Skeletal muscle satellite cell (primary cell): ENCODE measurements around the gene MUC6.

Source experiments
- H3K27me3 ChIP-seq: 2 replicates; pipeline ENCODE4 v1.7.0; 2013; ENCODE audit warnings: low read length; ENCODE audit not compliant: control insufficient read depth, insufficient read depth
- H3K36me3 ChIP-seq: 2 replicates; pipeline ENCODE4 v1.7.0; 2013; ENCODE audit warnings: mild to moderate bottlenecking, control low read depth, low read length; ENCODE audit not compliant: insufficient read depth
- H3K4me1 ChIP-seq: 2 replicates; pipeline ENCODE4 v1.7.0; 2013; ENCODE audit warnings: low read length; ENCODE audit not compliant: control insufficient read depth, insufficient read depth
- H3K4me2 ChIP-seq: 2 replicates; pipeline ENCODE4 v1.7.0; 2013; ENCODE audit warnings: mild to moderate bottlenecking, low read length
- H3K4me3 ChIP-seq: 2 replicates; pipeline ENCODE4 v1.7.0; 2013; ENCODE audit warnings: low read length
- H3K9ac ChIP-seq: 2 replicates; pipeline ENCODE4 v1.7.0; 2013; ENCODE audit warnings: mild to moderate bottlenecking, low read depth, low read length, moderate library complexity
- H3K9me3 ChIP-seq: replicated peaks from 2 replicates; pipeline ENCODE4 v1.7.0; 2013; ENCODE audit warnings: mild to moderate bottlenecking, control low read depth, low read length

Gene MUC6

DNA sequence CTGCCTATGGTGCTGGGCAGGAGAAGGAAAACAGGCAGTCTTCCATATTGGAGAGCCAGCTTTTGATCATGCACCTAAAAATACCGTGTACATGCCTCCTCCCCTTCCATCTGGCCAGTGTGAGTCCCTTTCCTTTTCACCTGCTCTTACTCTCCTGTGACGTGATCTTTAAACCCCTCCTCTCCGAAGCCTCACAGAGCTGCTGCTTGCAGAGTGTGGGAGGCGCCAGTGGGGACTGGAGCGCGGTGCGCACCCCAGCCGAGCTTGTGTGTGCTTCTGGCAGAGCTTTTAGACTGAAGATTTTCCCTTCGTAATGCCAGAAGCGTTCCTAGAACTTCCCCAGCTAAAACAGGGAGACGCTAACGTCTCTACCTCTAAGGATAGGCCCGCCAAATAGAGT is 29.8 kb downstream of the MUC6 start:
- H3K27me3 ChIP-seq: no peaks in the 10 kb centered on the region
- H3K4me1 ChIP-seq: no peaks in the 10 kb centered on the region
- no peak overlapping the region for H3K4me2 ChIP-seq
- peaks cover 79% of the 10 kb centered on the region for H3K36me3 ChIP-seq
- H3K9me3 ChIP-seq: no peaks in the 10 kb centered on the region
- no peak overlapping the region for H3K4me3 ChIP-seq
- H3K9ac ChIP-seq: no peak overlapping the region

DNA sequence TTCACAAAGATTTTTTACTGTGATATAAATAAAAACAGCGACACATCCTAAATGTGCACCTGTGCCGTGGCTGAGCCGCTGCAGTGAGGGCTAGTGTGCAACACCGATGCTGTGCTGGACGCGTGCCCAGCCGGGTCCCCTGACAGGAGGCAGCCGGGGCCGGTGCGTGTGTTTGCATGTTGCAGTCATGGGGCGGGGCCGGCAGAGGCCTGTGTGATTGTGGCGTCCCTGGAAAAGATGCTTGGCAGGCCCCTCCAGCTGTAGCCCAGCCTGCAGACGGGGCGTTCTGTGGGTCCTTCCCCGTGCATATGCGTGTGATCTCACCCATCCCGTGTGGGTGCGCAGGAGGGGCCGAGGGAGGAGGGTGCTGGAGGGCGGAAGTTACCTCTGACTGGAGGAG is 30.6 kb downstream of the MUC6 start:
- Histone ChIP-seq H3K36me3 (peaks cover 80% of the 10 kb centered on the region), H3K4me2 (no peak overlapping the region), H3K4me1 (no peaks in the 10 kb centered on the region), H3K9ac (no peak overlapping the region), H3K27me3 (no peaks in the 10 kb centered on the region), H3K9me3 (no peaks in the 10 kb centered on the region), H3K4me3 (no peak overlapping the region)

DNA sequence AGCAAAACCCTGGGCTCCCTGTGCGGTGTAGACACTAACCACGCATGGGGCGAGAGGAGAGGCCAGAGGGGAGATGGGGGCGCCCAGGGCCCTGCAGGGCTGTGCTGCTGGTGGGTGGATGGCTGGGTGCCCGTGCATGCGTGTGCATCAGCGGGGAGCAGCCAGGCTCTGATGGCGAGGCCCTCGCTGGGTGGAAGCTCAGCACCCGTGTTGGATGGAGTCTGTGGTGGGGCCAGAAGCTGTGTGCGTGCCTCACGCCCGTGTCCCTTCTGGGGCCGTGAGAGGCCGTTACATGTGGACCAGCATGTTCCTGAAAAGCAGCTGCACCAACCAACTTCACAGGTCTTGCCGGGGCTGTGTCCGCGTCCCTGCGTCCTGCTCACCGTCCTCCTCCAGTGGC is 33.4 kb downstream of the MUC6 start:
- Histone ChIP-seq H3K4me1 (no peaks in the 10 kb centered on the region), H3K4me2 (no peak overlapping the region), H3K27me3 (no peaks in the 10 kb centered on the region), H3K9me3 (no peaks in the 10 kb centered on the region), H3K36me3 (peaks cover 62% of the 10 kb centered on the region), H3K9ac (no peak overlapping the region), H3K4me3 (no peak overlapping the region)

DNA sequence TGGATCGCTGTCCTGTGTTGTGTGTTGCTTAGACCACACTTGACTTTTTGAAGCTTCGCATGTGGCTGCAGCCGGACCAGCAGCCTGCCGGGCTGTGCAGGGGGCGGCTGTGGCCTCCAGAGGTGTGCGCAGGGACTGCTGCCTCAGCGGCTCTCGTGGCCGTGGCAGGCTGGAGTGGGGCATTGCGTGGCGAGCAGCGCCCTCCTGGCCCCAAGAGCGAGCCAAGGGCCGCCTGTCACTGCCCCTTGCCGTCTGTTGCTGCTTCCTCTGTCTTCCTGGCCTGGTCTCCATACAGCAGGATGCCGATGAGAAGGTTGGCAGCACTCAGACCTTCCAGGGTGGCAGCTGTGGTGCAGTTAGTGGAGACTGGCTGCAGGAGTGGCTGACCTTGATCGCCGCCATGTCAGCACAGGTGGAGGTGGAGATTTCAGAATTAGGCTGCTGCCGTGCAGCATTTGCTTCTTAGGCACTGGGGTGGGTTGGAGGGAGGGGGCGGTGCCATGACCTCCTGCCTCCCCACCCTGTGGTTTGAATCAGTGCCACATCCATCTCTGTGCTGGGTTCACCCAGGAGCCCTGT is 34.0 kb downstream of the MUC6 start:
- Histone ChIP-seq H3K27me3 (no peaks in the 10 kb centered on the region), H3K4me3 (no peak overlapping the region), H3K4me2 (no peak overlapping the region), H3K36me3 (peaks cover 57% of the 10 kb centered on the region), H3K4me1 (no peaks in the 10 kb centered on the region), H3K9me3 (no peaks in the 10 kb centered on the region), H3K9ac (no peak overlapping the region)

DNA sequence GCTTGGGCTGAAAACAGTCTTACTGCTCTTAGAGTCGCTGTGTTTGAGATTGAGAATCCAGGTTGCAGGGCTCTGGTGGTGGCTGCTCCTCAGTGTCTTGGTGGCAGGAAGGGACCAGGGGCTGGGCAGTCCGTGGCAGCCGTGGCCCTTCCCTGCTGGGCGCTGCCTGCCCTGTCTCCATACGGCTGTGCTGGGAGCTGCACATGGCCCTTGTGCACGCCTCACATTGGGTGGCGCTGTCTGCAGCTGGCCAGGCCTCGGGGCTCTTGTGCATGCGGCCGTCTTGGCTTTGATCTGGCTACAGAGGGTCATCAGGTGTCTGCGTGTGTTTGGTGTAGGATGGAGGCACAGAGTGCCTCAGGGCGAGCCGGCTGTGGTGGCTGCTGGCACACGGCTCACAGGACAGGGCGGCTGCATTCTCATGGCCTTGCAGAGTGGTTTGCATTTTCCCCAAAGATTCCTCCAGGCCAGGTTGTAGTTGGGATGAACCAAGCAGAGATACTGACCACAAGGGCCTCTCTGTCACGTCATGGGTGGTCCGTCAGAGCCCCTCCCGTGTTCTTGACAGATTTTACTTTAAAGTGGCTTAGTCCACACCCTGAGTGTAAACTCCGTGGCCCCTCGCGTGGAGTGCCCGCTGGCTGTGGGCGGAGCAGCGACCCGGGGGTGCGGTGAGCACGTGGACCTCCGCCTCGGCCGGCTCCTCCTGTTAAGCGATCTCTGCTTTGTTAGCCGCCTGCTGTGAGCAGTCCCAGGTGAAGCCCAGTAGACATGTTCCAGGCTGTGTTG is 34.7 kb downstream of the MUC6 start:
- Histone ChIP-seq H3K27me3 (no peaks in the 10 kb centered on the region), H3K4me1 (no peaks in the 10 kb centered on the region), H3K9ac (no peak overlapping the region), H3K36me3 (peaks cover 54% of the 10 kb centered on the region), H3K9me3 (no peaks in the 10 kb centered on the region), H3K4me2 (no peak overlapping the region), H3K4me3 (no peak overlapping the region)

DNA sequence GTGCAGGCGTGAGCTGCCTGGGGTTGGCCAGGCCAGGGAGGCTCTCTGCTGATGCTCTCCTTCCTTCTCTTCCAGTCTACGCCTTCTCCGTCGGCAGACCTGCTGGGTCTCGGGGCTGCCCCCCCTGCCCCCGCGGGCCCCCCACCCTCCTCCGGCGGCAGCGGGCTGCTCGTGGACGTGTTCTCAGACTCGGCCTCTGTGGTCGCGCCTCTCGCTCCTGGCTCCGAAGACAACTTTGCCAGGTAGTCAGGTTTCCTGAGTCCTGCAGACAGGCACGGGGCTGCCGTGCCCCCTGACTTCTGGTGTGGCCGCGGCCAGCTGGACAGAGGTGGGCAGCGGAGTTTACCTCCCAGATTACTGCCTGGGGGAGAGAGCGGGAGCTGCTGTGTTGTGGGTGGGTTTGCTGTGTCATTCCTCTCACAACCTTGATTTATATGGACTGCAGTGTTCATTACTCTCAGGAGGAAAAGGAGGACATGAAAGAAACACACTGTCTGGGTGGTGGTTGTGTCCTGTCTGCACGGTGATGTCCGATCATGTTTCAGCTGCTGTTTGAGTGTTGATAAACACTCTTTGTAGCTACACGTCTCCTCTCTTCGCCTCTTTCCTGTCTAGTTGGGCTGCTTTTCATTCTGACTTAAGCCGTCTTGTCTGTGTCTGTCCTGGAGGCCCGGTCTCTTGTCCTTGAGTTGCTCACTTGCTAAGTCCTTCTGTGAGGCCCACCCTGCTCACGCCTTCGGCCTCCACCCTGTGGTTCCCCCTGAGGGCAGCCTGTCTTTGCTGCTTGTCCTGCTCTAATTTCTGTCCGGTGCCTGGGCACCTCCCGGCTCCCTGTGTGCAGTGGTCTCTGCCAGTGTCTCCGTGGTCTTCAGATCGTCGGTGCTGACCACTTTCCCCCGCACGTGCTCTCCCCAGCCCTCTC is 35.9 kb downstream of the MUC6 start:
- Histone ChIP-seq H3K4me1 (no peaks in the 10 kb centered on the region), H3K4me3 (no peak overlapping the region), H3K27me3 (no peaks in the 10 kb centered on the region), H3K9ac (no peak overlapping the region), H3K4me2 (no peak overlapping the region), H3K9me3 (no peaks in the 10 kb centered on the region), H3K36me3 (peaks cover 51% of the 10 kb centered on the region)

DNA sequence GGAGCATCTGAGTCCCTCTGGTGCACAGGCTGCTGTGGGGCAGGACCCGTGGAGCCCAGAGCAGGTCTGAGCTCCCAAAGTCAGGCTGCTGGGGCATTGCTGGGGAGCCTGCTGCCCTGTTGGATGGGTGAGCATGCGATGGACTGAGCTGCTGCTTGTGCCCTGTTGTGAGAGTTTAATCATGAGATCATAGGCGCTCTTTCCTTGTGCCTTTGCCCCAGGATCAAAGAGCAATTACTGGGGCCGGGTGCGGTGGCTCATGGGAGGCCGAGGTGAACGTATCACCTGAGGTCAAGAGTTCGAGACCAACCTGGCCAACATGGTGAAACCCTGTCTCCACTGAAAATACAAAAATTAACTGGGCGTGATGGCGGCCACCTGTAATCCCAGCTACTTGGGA is 37.5 kb downstream of the MUC6 start:
- Histone ChIP-seq H3K36me3 (peaks cover 47% of the 10 kb centered on the region), H3K4me2 (no peak overlapping the region), H3K9me3 (no peaks in the 10 kb centered on the region)

DNA sequence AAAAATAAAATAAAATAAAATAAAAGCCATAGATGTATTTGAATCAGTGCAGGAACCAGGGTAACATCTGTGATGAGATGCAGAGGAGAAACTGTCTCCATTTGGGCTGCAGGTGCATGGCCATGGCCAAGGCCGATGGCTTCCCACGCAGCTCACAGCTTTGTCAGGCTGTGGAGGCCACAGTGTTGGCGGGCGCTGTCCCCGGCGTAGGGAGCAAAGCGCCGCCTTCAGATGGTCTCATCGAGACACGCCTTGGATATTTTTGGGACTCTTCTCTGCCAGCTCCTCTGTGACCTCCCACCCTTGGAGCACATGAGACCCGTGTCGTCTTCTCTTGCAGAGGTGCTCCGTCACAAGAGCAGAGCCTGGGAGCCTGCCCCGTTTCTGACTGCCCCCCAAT is 38.6 kb downstream of the MUC6 start:
- Histone ChIP-seq H3K4me1 (no peaks in the 10 kb centered on the region), H3K9me3 (no peaks in the 10 kb centered on the region), H3K36me3 (peaks cover 48% of the 10 kb centered on the region), H3K27me3 (no peaks in the 10 kb centered on the region), H3K9ac (no peak overlapping the region), H3K4me2 (no peak overlapping the region), H3K4me3 (no peak overlapping the region)

More for the DNA sequence above, 37.5 kb downstream of the MUC6 start:
- Histone ChIP-seq H3K4me3 (no peak overlapping the region), H3K9ac (no peak overlapping the region), H3K27me3 (no peaks in the 10 kb centered on the region), H3K4me1 (no peaks in the 10 kb centered on the region)

DNA sequence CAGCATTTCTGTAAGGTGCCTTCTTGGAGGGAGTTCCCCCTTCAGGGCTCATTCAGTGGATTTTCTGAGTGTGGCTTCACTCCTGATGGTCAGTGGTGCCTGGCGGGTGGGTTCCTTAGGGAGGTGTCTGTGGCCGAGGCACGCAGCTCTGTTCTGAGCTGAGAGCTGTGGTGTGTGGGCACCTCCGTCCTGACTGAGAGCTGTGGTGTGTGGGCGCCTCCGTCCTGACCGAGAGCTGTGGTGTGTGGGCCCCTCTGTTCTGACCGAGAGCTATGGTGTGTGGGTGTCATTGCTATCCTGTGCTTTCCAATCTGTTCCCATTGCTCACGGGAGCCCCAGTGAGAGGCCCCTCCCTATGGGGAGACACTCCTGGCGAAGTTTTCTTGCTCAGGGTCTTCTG is 39.8 kb downstream of the MUC6 start:
- no peak overlapping the region for H3K4me2 ChIP-seq
- no peaks in the 10 kb centered on the region for H3K4me1 ChIP-seq
- peaks cover 44% of the 10 kb centered on the region for H3K36me3 ChIP-seq
- no peak overlapping the region for H3K4me3 ChIP-seq
- no peaks in the 10 kb centered on the region for H3K27me3 ChIP-seq
- H3K9ac ChIP-seq: no peak overlapping the region
- no peaks in the 10 kb centered on the region for H3K9me3 ChIP-seq

DNA sequence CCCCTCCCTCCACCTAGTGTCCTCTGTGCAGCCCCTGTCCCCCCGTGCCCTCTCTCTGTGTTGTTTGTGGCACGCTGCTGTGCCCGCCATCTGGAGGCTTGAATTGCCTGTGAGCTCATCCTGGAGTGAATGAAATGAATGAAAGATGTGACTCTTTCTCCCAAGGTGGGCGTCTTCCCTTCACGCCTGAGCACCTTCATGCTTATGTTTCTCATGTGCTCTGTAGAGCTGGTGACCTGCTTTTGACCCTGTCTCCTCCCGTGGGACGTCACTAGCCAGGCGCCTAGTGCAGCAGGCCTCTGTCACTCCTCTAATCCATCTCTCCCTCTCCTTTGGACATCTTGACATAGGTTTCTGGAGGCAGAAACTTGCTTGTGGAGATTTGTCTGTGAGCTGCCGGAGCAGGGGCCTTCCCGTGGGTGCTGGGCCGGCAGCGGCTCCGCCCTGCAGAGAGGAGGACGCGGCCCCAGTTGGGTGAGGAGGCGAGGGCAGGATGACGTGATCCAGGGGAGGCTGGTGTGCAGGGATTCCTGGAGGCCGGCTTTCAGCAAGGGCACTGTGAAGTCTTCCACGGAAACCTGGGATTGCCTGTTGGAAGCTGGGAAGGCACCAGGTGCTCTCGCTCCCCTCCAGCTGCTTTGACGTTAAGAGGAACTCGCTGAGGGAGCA is 40.6 kb downstream of the MUC6 start:
- H3K4me2 ChIP-seq: no peak overlapping the region
- H3K4me3 ChIP-seq: no peak overlapping the region
- no peaks in the 10 kb centered on the region for H3K9me3 ChIP-seq
- no peaks in the 10 kb centered on the region for H3K27me3 ChIP-seq
- no peaks in the 10 kb centered on the region for H3K4me1 ChIP-seq
- H3K9ac ChIP-seq: no peak overlapping the region
- peaks cover 36% of the 10 kb centered on the region for H3K36me3 ChIP-seq

DNA sequence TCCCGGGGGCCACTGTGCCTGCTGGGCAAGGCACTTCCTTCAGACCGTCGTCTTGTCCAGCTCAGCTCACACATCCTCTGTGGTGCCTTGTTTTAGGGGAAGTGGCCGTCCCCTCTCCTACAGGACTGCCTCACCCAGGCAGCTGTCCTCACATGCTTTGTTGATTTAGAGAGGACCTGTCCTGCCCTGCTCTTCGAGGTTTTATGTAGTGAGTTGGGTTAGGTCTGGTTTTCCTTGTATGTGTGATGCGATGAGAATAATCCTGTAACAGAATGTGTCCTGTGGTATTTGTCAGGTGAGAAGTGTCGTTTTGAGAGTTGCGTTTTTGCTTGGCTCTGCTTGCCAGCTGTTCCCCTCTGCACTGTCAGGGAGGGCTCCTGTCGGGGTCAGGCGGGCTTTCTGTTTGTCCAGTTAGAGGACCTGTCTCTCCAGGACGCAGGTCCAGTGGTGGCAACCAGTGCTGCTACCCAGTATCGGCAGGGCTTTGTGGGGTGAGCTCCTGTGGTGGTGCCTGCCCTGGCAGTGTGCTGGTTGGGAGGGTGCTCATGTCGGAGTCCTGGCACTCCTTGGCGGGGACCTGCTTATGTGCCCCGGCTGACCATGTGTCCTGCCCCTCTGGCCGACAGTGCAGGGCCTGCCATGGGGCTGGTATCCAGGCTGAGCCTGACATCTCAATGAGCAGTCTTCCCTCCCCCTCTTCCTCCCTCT is 41.3 kb downstream of the MUC6 start:
- no peak overlapping the region for H3K4me3 ChIP-seq
- H3K36me3 ChIP-seq: peaks cover 31% of the 10 kb centered on the region
- H3K9me3 ChIP-seq: no peaks in the 10 kb centered on the region
- no peaks in the 10 kb centered on the region for H3K4me1 ChIP-seq
- H3K27me3 ChIP-seq: no peaks in the 10 kb centered on the region
- no peak overlapping the region for H3K9ac ChIP-seq
- H3K4me2 ChIP-seq: no peak overlapping the region
